GM19043 (cell line): ENCODE results near the gene TMEM87B.
A peak's percentile ranks its signal among the peaks of the same experiment; 100 is the strongest.

Source experiments
- ATAC-seq: cut with Tn5 transposase; IDR thresholded peaks from one replicate; pipeline ENCODE4 v1.9.1; 2021; ENCODE audit warnings: low read depth; ENCODE audit not compliant: unreplicated experiment

The TMEM87B gene, protein sequence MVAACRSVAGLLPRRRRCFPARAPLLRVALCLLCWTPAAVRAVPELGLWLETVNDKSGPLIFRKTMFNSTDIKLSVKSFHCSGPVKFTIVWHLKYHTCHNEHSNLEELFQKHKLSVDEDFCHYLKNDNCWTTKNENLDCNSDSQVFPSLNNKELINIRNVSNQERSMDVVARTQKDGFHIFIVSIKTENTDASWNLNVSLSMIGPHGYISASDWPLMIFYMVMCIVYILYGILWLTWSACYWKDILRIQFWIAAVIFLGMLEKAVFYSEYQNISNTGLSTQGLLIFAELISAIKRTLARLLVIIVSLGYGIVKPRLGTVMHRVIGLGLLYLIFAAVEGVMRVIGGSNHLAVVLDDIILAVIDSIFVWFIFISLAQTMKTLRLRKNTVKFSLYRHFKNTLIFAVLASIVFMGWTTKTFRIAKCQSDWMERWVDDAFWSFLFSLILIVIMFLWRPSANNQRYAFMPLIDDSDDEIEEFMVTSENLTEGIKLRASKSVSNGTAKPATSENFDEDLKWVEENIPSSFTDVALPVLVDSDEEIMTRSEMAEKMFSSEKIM

DNA sequence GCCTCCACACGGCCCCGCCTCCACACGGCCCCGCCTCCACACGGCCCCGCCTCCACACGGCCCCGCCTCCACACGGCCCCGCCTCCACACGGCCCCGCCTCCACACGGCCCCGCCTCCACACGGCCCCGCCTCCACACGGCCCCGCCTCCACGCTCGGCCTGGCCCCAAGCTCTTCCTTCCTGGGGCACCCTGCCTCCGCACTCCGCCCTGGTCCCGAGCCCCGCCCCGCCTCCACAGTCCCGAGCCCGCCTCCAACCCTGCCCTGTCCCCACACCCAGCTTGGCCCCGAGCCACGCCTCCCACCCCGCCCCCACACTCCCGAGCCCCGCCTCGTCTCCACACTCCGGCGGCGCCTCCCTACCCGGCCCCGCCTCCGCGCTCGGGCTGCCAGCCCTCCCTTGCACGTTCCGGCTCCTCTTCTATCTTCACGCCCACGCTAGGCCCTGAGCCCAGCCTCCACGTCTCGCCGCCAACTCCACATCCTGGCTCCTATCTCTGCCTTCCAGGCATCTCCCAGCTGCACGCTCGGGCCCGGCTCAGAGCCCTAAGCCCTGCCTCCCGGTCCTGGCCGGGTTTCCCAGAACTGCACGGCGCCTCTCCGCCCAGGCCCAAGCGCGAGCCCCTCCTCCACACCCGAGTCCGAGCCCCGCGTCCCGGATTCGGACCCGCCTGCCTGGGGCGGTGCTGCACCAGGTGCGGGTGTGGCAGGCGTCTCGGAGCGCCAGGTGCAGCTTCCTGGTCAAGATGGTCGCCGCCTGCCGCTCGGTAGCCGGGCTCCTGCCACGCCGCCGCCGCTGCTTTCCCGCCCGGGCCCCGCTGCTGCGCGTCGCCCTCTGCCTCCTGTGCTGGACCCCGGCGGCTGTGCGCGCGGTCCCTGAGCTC lies at the start of gene TMEM87B:
Gene TMEM87B (plus strand): TSS at position 423 of the 883 bp plus-strand sequence. CDS start 323 bp downstream, at position 746.
- ATAC-seq = peak; percentile 53

DNA sequence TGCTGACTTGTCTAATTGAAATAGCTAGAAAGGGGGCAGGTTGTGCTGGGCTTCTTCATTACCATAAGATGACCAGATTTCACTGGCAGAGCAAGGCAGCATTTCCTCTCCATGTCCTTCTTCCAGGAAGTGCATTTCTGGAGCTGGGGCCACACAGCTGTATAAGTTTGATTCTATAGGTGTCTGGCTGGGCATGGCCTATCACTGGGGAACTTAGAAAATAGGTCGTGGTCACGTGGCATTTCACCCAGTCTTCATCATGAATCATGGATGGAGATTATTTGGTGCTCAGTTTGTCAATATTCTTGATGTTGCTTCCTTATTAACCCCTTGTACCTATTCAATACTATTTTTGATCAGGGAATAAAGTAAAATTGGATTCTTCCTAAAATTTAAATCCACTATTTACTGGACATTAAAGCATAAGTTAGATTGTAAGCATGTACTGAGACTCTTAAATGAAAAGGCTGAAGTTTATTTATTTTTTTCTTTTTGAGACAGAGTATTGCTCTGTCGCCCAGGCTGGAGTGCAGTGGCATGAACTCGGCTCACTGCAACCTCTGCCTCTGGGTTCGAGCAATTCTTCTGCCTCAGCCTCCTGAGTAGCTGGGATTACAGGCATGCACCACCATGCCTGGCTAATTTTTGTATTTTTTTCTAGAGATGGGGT lies 49.5 kb upstream of the TMEM87B start:
- ATAC-seq = no peak

DNA sequence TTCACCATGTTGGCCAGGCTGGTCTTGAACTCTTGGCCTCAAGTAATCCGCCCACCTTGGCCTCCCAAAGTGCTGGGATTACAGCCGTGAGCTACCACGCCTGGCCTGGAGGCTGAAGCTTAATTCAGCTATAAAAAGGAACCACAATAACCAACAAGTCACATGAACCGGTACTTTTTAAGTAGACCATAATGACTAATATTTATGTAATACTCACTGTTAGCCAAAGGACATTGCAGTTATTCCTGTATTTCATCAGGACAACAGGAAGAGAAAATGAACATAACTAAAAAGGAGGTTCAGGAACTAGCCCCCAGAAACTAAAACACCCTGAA lies 49.0 kb upstream of the TMEM87B start:
- ATAC-seq = no peak

DNA sequence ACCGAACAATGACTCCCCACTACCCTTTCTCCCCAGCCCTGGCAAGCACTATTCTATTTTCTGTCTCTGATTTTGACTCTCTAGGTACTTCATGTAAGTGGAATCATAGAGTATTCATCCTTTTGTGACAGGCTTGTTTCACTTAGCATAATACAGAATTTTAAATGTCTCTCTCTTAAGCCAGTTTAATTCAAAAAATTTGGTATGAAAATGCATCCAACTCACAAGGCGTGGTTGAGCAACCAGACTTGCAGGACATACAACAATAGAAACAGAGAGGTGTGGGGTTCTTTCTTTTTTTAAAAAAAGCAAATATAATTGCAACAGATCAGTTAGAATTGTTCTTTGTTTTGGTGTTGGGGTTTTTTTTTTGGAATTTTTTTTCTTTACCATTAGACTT lies 47.6 kb upstream of the TMEM87B start:
- no peak for ATAC-seq

DNA sequence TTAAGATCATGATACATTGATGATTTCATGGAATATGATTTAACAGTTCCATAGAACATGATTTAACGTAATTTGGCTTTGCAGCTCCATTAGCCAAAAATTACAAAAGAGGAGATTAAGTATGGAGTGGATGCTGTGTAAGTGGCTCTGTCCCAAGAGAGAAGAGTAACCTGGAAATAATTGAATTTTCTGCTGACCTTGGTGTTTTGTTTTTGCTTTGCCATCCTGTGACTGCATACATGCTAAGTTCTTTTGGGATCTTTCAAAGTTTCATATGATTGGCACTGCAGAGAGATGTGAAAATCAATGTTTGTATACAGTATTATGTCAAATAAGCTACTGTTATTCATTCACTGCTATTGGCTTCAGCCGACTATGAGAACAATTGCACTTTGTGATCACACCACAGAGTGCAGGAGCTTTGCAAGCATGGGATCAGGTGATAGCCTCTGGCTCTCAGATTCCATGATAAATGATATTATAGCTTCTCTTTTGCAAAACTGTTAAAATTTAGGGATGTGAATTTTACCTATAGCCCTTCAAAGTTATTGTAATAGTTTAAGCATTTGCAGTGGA lies 46.1 kb upstream of the TMEM87B start:
- no peak for ATAC-seq

DNA sequence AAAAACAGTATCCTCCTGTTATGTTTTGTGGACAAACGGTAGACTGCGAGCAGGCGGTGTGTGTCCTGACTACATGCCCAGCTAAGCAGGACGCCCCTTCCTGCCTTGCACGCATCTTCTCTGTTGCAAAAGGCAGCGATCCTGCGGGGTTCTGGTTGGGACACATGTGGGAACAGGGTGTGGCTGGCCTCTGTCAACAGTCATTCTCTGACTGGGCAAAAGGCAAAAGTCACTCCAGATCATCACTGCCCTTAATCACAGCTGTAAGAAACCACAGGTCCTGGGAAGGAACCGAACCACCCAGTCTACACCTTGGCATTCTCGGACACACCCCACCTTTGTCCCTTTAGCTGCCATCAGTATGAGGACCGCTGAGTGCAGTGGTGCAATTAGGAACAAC lies 44.3 kb upstream of the TMEM87B start:
- no peak for ATAC-seq

DNA sequence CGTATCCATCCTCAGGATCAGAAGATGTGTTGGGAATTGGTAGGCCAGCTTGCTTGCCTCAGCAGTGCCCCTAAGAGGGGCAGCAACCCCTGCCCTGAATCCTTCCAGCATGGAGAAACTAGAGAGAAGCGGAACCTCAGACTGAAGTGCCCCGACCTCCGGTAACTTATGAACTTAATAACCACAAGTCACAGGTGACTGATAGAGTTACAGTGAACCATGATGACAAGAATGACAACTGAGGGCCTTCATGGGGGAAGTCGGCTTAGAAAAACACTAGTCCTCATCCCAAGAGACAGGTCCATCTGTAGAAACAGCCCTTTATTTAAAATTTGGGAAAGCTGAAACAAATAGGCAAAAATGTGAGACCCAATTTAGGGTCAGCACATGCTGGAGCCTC lies 42.5 kb upstream of the TMEM87B start:
- no peak for ATAC-seq

DNA sequence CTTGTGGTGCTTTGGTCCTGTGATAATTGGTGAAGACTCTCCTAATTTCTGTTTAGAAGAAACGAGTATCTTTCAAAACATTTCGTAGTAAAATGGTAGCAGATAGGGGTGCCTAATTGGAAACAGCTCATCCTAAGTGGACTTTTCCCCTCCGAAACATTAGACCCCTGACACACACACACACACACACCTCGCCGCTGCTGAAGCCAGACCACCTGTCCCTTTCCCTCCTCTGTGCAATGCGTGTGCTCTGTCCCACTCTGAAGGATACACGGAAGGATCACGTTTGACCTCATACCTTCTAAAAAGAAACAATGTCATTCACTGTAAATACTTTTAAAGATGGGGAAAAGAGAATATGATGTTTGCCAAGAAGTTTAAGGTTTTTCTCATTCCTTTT lies 36.2 kb upstream of the TMEM87B start:
- ATAC-seq = no peak

DNA sequence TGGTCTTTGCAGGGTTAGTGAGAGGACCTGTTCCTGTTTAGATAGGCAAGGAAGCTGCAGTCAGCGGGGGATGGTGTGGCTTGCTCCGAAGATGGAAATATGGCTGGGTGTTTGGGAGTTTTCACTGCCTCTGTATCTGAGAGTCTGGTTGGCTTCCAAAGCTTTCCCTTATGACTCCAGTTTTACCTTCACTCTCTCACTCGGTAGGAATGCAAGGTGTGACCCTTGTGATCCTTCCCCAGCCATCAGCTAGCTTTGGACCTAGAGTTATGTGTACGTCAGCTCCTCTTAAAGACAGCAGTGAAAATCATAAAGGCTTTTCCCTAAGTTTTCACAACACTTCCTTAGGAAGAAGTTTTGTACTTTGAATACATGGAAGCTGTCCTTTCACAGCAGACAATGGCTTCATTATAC lies 35.5 kb upstream of the TMEM87B start:
- ATAC-seq = no peak

DNA sequence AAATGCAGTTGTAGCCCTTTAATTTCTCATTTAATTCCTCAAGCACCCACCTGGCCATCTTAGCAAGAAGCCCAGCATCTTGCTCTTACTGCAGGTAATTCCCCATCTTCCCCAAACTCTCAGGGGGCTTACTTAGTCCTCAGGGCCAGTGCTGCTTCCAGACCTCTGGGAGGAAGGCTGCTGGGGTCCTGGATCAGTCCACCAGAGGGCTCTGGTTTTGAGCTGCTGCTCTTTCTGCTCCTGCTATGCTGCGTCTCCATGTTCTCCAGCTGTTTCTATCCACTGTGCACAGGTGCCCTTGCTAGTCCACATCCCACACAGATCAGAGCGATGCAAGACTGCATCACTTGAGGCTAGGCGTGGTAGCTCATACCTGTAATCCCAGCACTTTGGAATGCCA lies 34.5 kb upstream of the TMEM87B start:
- no peak for ATAC-seq

DNA sequence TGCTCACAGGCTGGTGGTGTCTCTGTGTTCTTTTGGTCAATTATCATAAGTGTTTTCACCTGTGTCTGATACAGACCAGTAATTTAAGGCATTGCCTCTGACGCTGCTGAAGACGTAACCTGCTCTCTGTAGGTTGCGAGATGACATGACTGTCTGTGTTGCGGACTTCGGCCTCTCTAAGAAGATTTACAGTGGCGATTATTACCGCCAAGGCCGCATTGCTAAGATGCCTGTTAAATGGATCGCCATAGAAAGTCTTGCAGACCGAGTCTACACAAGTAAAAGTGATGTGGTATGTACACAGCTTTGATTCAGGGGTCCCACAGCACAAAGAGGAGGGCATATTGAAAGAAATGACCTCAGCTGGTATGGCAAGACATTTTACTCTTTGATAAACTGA lies 33.8 kb upstream of the TMEM87B start:
- ATAC-seq = no peak

DNA sequence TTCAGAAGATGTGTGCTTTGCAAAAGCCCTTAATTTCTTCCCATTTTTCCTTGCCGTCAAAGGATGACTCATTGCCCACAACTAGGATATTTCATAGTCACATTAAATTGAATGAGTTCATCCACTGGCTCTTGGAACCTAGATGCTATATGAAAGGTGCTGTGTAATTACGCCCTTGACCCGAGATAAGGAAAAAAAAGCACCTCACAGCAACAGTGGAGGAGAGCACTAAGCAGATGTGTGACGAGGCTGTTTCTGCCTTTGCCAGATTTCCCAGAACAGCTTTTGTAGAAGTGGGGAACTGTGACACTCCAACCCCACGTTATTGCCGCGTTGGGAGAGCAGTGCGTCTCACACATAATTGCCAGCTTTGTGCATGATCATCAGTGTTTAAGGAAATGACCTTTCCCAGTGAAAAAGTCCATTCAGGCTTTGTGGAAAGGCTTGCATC lies 33.3 kb upstream of the TMEM87B start:
- no peak for ATAC-seq

DNA sequence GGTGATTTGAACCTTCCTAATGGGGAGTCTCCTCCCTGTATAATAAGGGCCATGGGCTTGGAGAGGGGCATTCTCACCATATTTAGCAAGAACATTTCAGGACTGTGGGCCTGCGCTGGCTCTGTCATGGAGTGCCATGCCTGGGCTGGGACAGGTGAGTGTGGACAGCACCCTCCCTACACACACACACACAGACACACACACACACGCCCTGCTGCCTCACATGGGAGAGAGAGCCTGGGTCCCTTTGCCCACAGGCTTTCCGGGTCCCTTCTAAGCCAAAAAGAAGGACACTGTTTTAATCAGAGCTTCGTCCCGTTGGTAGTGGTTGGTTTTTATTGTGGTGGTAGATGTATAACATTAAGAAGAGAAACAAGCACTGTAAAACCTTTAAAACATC lies 31.4 kb upstream of the TMEM87B start:
- ATAC-seq = no peak

DNA sequence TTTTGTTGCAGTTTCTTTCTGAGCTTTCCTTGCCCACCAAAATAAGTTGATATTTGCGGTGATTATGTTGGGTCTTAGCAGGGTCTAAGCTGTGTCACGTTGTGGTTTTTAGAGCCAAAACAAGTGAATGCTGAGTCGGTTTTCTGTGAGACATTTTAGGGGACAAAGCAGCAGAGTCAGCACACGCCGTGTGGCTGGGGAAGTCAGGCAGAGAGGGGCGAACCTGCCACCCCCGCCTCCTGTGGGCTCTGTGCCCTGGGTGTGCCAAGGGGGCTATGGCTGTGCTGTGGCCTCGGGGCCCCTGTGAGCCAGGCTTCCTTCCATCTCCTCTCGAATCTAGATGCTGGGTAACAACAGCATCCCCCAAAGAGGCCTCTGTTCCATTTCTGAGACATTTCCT lies 30.8 kb upstream of the TMEM87B start:
- ATAC-seq = no peak

DNA sequence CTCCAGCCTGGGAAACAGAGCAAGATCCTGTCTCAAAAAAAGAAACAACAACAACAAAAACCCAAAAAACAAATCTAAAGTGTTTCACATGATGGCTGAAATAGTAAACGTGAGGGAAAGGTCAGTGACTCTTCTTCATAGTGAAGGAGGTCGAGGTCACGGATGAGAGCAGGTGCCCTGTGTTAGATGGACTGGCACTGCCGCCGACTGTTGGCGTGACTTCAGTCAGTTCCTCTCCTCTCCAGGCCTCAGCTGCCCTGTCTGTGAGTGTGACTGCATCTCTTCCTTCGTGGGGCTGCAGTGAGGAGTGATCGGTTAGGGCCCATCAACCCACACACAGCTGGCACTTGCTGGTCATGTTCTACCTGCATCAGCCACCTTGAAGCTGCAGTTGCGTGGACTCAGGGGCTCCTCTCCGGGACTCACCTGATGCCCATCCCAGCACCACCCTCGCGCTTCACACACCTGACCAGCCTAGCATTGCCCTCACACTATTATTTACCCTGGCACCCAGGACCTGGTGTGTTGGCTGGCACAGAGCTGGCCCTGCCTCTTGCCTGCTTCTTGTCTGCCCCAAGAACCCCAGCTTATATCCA lies 30.1 kb upstream of the TMEM87B start:
- ATAC-seq = no peak

DNA sequence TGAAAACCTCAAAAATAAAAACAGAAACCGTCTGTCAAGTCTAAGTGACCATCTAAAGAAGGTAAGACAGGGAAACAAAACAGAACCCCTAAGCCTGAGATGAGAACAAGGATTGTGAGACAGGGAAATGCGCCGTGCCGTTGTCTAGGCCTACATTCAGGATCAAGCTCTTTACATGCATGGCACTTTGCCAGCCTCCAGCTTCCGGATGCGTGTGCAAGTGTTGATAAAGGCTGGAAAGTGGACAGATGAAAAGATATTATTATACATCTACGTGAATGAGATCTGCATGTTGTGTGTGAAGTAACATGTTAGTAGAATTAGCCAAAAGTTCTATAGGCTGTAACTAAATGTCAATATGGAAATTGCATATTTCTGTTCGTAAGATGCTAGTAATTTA lies 28.6 kb upstream of the TMEM87B start:
- no peak for ATAC-seq

DNA sequence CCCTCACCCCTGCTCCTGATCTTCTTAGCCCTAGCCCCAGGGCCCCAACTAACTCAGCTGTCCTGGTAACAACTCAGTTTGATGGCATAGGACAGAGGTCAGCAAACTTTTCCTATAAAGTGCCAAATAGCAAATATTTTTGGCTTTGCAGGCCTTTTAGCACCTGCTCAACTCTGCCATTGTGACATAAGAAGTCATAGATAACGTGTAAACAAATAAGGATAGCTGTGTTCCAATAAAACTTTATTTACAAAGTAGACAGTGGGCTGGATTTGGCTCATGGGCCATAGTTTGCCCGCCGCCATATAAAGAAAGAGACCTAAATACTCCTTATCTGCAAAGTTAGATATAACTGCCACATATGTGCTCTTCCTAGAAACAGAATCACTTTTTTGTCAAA lies 27.3 kb upstream of the TMEM87B start:
- no peak for ATAC-seq

DNA sequence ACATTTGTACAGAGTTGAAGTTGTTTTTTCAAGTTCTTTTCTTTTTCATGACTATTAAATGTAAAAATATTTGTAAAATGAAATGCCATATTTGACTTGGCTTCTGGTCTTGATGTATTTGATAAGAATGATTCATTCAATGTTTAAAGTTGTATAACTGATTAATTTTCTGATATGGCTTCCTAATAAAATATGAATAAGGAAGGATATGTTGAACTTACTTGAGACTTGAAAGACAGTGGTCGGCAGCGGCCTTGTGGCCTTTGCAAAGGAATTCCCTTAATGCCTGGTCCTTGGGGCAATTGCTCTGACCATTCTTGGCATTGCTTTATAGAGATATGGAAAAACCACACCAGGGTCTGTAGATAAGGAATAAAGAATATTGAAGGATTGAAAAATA lies 25.9 kb upstream of the TMEM87B start:
- no peak for ATAC-seq

DNA sequence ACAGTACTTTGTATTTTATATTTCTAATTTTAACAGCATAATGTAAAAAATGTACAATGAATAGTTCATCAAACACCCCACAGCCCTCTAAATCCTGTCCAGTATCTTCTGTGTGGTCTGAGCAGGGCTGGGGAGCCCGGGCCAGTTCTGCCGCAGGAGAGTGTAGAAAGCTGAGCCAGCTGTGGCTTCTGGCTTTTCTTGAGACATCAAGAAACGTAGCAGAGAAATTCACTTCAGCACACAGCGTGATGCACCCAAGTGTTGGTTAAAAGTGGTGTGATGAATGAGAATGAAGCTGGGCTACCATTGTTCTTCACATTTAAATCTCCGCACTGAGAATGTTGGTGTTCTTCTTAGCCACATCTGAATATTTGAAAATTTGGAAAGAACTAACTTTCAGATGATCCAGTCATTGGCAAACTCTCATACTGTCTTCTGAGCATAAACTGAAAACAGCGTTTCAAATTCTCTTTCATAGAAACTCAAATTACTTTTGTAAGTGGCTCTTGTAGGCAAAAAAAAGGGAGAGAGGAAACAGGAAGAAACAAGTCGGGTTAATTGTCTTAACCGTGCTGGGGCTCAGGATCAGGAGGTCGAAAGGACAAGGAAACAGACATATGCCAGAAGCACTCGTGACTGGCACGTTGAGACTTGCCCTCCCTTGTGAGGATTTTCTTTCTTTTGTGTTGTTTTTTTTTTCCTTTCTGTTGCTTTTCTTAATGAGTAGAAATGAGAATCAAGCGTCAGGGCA lies 23.4 kb upstream of the TMEM87B start:
- no peak for ATAC-seq

DNA sequence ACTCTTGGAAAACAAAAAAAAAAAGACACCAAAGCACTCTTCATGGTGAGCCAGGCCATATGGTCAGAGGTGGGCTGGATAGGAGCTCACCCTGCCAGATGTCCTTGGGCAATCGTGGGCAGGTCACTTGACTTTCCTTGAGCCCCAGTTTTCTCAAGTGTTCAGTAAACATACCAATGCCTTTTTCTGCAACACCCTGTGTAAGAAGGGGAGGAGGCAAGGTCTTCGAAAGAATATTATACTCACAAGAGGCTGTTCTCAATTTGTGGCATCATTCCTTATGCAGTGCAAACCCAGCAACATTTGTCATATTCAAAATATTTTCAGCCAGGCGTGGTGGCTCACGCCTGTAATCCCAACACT lies 22.9 kb upstream of the TMEM87B start:
- ATAC-seq = no peak
